COLO668 (cell line): ENCODE measurements around the gene JOSD1.

Experiments
- DNase-seq: peaks from one replicate; lab custom pipeline; 2025; ENCODE audit not compliant: unreplicated experiment; lab: John Stamatoyannopoulos, UW

JOSD1 gene

DNA sequence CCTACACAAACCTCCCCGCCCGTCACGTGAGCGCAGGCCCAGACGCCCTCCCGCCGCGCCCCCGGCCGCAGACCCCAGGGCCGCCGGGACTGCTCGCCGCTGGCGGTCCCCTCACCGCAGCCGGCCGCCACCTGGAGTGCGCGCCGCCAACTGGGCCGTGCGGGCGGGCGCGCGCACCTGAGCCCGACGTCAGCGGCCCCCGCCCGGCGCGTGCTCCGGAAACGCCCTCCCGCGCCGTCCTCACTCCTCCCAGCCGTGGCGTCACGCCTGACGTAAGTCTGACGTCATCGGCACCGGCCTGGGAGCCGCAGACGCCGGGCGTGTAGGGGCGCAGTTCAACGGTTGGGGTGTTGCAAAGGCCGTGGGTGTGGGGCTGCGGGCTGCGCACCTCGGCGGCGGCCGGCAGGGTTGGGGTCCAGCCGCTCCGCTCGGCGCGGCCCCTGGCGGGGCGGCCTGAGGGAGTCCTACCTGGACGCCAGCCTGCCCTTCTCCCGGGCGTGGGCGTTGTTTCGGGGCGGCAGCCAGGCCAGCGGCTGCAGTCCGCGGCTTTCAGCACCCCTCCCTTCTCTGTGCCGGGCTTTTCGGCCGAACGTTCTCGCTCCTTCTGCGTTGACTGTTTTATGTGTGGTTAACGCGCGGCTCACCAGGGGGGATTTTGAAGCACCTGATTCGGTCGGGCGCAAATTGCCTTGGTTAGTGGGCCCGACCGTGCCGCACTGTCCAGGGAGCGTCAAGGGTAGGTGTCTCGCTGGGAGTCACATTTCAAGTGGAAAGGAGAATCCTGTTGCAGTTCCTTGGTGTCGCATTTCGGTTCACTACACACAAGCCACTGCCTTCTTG is at the start of gene JOSD1:
Gene JOSD1 (minus strand): TSS at position 155 of the 840 bp plus-strand sequence. CDS start 956 bp downstream, outside the sequence.
- DNase-seq = peak; percentile 98

DNA sequence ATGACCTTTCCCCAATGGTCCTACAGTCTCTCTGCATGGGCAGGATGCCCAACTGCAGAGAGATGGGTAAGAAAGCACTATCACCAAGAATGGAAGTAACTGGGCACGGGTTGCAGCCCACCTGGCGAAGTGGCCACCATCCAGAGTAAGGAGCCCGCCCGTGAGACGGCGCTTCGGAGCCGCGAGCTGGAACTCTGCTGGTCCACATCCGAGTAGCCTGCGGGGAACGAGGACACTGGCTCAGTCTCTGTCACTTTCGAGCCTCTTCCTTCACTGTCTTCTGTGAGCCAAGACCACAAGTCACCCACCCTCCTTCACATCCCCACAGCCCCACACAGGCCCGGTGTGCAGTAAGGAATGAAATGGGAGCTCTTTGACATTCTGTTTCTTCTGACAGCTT is 49.4 kb upstream of the JOSD1 start:
- DNase-seq = no peak

DNA sequence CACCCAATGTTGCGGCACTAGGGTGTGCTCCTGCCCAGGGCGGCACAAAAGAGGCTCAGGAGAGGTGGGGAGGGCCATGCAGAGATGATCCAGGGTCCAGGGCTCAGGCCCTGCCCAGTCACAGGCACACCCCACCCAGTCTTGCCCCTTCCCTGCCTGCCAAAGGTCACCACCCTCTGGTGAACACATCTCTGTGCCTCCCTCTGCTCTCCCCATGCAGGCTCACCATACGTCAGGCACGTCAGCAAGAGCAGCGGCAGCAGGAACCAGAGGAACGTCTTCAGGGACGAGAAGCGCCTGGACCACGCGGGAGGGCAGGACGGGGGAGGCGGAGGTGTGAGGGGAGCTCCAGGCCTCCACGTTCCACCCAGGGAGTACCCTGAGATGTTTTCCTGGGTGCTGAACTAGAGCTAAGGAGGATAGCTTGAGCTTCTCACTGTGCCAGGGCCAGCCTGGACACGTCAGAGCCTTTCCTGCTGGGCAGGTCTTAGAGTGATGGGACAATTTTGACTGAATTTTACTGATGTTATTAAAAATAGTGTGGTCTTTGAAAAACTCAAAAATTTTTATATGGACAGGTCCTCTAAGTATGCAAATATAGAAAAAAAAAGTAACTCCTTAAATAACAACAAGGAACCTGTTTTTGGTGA is 47.9 kb upstream of the JOSD1 start:
- DNase-seq = no peak

DNA sequence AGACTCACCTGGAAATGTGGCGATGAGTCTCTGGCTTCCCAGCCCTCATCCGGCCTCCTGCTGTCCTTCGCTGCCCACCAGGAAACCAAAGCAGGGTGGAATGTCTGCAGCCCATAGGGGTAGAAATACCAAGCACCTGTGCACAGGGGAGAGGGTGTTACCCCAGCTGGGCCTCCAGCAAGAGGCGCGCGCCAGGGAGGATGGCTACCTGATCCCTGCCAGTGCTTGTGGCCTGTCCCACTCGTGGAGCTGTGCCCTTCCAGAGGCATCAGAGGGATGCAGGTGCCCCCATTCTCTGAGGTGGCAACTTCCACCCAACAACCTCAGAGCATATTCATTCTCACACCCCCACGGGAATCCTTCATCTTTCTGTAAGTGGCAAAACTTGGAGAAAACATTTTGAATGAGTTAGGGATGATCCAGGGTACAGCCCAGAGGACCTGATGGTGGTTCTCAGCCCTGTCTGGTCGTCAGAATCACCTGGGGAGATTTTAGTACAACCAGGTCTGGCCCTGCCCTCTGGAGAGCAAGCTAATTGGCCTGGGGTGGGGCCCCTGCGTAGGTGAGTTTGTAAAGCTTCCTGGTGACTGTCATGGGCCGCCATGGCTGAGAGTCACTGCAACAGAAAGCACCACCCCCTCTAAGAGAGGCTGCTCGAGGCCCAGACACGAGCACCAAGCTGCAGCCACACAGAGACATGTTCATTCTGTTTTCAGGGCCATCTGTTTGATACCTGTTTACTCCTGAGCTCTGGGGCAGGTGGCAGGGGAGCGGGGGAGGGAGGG is 45.1 kb upstream of the JOSD1 start:
- DNase-seq = peak; percentile 80

DNA sequence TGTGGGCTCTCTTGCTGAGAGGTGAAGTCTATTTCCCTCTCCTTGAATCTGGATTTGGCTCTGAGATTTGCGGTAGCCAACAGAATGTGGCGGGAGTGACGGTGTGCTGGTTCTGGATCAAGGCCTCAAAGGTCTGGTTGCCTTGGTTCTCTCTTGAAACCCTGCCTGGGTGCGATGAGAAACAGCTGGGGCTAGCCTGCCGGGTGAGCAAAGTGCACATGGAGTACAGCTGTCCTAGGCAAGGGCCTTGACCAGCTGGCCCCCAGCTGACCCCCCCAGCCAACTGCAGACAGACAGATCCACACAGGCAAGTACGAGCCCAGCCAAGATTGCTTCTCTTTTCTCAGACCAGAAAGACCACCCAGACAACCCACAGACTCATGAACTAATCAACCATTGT is 44.2 kb upstream of the JOSD1 start:
- no peak for DNase-seq

DNA sequence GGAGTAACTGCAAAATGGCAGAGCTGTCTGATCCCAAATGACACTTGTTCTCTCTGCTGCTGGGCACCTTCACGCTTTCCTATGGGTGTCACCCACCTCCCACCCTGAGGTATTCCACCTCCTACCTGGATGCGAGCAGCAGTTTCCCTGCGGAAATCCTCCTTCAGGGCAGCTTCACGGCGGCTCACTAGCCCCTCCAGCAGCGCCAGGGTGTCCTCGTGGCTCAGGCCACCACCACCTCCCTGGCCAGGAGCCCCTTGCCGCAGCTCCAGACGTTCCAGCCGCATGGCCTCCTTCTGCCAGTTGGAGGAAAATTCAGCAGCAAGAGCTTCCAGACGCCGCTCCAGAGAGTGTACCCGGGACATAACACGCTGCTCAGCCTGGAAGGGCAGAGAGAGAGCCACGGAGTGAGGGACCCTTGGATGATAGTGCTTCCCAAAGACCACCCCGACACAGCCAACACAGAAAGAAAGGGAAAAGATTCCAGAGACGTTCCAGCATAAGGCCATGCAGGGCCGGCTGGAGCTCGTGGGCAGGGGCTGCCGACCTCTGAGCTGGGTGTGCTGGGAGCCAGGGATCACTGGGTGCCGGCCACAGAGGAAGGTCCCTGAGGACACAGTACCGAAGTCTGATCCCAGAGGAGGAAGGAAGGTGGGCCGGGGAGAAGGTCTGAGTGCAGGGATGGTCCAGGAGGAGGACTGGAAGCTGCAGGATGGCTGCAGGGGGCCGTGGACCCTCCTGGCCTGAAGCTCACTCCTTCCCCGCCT is 41.6 kb upstream of the JOSD1 start:
- DNase-seq = no peak

DNA sequence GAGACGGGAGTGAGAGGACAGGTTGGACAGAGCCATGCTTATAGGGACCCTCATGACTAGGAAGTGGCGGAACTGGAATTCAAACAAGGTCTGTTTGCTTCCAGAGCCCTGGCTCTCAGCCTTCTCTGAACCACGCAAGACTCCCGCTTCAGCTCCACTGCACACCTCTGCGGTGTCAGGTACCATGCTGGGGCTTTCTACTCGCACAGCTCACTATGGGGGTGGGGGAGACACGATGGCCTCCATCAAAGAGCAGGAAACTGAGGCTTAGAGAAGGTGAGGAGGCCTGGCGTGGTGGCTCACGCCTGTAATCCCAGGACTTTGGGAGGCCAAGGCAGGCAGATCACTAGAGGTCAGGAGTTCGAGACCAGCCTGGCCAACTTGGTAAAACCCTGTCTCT is 40.8 kb upstream of the JOSD1 start:
- no peak for DNase-seq

DNA sequence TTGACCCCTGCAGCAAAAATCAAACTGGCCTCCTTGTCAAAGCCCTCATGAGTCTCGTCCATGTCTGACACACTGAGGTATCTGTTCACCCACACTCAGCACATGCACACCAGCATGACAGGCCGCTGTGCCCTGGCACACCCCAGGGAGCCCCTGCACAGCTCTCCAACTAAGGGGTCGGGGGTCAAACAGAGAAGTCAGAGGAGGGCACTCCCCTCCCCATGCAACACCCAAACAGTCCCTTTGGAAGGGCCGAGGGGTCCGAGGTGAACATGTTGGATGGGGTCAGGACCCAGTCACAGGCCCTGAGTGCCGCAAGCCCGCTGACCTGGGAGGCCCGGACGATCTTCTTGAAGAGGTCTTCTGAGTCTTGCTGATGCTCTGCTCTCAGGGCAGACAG is 40.4 kb upstream of the JOSD1 start:
- DNase-seq = no peak

DNA sequence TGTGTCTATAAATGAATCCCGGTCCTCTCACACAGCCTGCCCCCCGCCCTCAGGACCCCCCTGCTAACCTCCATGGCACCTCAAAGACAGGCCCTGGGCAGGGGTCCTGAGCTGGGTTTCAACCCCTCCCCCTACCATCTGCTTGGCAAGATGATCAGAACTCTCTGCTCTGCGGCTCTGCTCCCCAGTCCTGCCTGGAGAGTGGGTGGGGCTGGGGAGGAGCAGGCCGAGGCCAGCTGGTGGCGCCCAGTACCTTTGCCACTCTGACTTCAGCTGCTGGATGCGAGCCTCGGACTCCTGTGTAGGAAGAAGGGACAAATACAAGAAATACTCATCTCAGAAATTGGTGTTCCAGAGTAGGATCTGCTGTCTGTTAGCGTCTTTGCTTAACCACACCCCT is 40.0 kb upstream of the JOSD1 start:
- no peak for DNase-seq

DNA sequence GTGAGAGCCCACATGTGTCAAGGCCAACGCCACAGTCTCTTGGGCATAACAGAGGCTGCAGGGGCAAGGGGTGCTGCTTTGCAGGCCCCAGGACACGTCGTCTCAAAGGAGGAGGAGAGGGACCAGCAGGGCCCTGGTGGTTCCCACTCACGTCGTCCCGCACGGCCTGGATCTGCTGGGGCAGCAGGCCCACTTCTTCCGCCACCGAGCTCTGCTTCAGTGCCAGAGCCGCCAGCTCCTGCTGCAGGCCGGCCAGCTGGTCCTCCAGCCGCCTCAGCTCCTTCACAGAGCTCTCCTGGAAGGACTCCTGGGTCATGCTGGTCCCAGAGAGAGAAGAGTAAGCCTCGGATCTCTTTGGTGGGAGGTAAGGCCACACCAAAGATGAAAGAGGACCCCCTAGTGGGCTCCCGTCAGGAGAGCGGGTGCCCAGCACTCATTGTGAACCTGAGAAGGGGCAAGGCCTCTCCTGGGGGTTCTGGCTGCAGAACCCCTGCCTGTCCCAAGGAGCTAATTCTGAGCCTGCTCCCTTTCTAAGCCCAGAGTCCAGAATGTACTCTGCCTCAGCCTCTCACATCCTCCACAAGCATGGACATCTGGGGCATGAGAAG is 39.5 kb upstream of the JOSD1 start:
- no peak for DNase-seq

DNA sequence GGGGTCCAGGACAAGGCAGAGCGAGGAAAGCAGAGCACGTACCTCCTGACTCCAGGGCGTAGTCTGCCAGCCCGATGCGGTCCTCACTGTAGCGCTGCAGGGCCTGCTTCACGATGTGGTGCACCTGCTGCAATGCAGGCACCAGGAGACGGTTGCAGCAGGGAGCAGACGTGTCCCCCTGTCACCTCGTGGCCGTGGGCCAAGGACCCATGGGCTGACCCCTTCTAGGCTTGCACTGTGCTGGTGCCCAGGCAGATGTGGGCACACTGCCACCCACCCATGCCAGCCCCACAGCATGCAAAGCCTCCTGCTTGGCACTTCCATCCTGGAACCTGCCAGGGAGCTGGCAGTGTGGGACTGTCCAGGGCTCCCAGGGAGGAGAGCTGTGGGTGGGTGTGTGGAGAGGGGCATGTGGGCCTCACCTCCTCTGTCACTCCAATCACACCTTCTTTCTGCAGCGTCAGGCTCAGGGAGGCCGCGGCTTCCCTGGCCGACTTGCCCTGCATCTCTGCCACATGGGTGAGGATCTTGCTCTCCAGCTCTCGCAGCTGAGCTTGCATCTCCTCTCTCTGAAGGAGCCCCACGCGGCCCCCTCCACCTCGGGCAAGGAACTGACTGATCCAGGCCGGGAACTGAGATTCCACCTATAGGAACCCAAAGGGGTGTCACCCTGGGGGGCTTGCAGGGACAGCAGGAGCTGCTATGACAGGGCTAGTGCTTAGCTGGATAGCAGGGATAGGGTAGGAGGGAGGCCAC is 38.7 kb upstream of the JOSD1 start:
- no peak for DNase-seq

DNA sequence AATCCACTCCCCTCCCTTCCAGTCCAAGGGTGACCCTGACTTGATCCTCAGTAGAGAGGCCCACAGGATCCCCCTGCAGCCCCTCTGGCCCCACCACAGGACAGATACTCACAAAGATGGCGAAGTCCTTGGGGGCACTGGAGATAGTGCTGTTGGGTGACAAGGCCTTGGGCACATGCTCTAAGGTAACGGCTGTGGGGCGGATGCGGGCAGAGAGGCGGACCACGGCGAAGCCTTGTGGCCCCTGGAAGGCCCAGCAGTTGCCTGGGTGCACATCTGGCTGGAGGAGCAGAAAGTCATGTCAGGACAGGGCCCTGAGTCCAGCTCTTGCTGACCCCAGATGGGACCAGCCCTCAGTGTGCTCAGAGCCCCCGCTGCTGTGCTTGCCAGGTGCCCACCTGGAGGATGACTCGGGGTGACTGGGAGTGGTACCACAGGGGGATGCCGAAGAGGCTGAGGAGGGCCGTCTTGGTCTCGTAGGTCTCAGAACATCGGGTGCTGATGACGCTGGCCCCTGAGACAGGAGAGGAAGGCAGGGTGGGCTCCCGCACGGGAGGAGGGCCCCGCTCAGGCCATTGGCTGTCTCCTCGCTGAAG is 37.8 kb upstream of the JOSD1 start:
- DNase-seq = no peak

DNA sequence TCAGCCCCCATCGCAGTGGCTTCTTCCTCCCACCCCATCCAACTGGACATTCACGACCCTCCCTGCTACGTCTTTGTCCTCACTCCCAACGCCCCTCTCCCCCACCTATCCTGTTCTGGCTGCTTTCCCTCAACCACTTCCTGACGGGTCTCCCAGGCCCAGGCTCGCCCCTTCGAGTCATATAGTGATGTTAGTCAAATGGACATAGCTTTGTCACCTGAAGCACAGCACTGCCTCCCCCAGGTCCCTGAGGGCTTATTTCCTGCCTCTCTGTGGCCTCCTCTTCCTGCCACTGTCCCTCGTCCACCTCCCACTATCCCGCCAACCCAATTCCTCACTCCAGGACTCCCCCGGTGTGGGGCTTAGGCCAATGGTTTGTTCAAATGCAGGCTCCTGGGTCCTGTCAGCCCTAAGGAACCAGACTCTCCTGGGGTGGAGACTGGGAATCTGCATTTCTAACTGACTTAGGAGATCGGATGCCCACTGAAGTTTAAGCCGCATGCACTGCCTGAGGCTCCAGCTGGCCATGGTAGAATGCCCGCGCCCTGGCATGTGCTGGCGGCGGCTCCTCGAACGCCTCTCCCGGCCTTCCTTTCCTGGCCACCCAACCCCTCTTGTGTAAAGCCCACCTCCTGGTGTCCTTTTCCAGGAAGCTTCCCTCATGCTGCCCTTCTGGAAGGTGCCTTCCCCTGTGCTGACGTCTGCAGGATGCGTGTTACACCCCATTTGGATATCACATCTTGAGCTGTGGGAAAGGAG is 36.7 kb upstream of the JOSD1 start:
- no peak for DNase-seq

DNA sequence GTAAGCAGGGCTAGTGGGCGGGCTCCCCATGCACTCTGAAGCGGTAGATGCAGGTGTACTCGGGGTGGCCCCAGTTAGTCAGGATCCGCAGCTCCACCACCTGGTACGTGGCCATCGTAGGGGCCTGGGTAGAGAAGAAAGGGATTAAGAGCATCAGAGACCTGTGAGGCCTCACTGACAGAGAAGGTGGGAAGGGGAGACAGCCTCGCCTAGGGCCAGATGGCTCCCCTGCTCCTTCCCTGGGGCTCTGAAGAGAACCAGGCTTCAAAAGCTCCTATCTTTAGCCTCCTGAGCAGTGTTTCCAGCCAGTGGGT is 35.5 kb upstream of the JOSD1 start:
- no peak for DNase-seq

DNA sequence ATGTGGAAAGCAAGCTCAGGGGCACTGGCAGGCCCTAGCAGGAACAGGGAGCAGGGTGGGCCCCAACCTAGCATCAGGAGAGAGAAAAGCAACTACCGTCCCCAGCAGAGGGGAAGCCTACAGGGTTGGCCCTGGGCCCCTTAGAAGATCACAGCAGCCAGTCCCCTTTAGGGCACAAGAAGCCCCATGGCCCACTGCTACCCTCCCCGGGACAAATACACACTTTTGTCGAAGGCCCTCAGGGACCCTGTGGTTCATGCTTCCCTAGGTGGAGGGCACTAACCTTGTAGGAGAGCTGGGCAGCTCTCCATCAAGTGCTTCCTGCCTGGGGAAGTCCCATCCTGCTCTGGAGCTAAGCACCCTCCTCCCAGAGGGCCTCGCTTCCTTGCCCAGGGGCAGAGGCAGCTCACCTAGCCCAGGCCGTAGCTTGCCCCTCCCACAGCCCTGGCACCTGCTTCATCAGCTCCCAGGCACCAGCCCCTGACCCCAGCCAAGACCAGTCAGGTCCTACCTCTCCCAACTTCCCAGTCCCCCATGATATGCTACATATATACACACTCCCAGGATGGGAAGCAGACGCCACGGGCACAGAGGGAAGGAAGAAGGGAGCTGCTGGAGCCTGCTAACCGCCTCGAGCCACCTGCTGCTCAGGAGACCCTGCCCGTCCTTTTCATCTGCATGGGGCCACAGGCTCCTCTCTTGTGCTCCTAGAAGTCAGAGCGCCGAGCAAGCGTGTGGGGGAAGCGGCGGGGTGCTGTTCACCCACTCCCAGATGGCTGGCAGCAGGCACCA is 34.9 kb upstream of the JOSD1 start:
- DNase-seq = peak; percentile 40

DNA sequence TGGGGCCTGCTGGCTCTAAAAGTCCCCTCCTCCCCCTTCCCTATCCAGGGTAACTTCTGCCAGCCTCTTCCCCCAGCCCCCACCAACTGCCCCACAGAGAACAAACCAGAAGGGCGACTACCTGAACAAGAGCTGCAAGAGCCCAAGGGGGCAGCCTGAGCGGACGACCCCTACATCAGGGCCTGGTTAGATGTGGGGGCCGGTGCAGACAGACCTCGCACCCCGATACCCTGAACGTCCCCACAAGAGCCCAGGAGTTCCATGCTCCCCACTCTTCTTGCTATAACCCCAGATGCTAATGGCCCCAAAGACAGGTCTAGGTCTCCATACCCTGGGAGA is 34.4 kb upstream of the JOSD1 start:
- DNase-seq = no peak

DNA sequence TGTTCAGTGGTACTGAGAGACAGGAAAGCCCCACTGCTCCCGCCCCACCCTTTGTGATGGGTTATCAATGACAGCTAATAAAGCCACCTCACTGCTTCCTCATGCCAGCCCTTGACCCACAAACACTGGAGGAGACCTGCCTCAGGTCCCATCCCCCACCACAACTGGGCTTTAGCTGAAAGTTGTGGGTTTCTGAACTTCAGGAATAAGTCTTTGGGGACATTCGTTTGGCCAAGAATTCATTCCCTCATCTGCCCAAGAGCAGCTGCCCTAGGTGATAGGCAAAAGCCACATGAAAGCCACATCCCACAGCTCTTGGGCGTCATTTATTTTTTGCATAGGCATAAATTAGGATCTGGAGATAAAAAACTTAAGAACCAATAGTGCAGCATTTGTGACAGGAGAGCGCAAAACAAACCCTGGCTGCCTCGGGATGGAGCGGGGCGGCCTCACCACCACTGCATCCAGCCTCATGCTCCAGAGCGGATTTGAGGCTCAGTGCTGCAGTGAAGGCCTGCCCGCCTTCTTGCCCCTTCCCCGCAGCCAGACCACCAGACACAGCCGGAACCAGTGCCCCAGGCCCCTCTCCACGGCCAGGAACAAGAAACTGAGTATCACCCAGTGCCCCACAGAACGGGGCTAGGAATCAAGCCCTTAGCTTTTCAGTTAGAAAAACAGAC is 33.8 kb upstream of the JOSD1 start:
- no peak for DNase-seq
